Esophagus muscularis mucosa (tissue), 4 donors: ENCODE data around the gene CYP11A1. TPM values are rescaled to one million over a fixed set of nuclear protein-coding genes. Genes with fewer than 3 reads are reported as not detected.

Experiments used
- DNase-seq: peaks from one replicate; pipeline ENCODE4 v3.0.0-alpha.2; 2017; ENCODE audit errors: extremely low spot score
- H3K27ac ChIP-seq, 4 donors: fragments of 200-600 bp; sonication (generic); replicated peaks in 1 of 4; 1 replicate in 3 of 4; 2 replicates in 1 of 4; pipeline ENCODE4 v1.5.1; 2016 to 2019; ENCODE audit warnings: mild to moderate bottlenecking in 1 of 4
- H3K27me3 ChIP-seq, 4 donors: fragments of 200-600 bp; sonication (generic); one replicate each; pipeline versions ENCODE4 v1.5.1 to v1.6.0; 2016 to 2019
- H3K36me3 ChIP-seq, 4 donors: fragments of 200-600 bp; sonication (generic); one replicate each; pipeline ENCODE4 v1.5.1; 2016 to 2019
- H3K4me1 ChIP-seq, 4 donors: fragments of 200-600 bp; sonication (generic); one replicate each; pipeline ENCODE4 v1.5.1; 2016 to 2019
- H3K4me3 ChIP-seq, 4 donors: fragments of 200-600 bp; sonication (generic); 1 replicate in 2 of 4; 2 replicates in 2 of 4; pipeline ENCODE4 v1.5.1; 2016 to 2019; ENCODE audit warnings: mild to moderate bottlenecking in 4 of 4, moderate library complexity in 1 of 4
- H3K9me3 ChIP-seq, 4 donors: fragments of 200-600 bp; sonication (generic); 1 replicate in 3 of 4; 2 replicates in 1 of 4; pipeline ENCODE4 v1.5.1; 2016 to 2019
- EP300 ChIP-seq: sonication (generic); formaldehyde crosslinking; IDR thresholded peaks from one replicate; pipeline ENCODE4 v1.6.1; 2017; ENCODE audit warnings: antibody characterized with exemption
- POLR2A ChIP-seq: fragments of 450-650 bp; IDR thresholded peaks from one replicate; pipeline ENCODE4 v1.6.1; 2017; ENCODE audit warnings: antibody characterized with exemption, moderate library complexity, mild to moderate bottlenecking, low read depth
- POLR2AphosphoS5 ChIP-seq, 2 donors: sonication (generic); formaldehyde crosslinking; IDR thresholded peaks; one replicate each; pipeline ENCODE4 v1.6.1; 2017; ENCODE audit warnings: antibody characterized with exemption in 2 of 2
- WGBS: methylation state at CpG from one replicate; pipeline ENCODE4 v1.1.5; 2018; 5-methylcytosine and 5-hydroxymethylcytosine counted together
- intact Hi-C: fragments of 100-400 bp; cut with DNase I; formaldehyde crosslinking; loops from one replicate; pipeline ENCODE4 v1.15.1; 2023
- total RNA-seq, 4 donors: library from RNA; depleted of rRNA; stranded (reverse); fragments of >200 nt; gene quantifications; one replicate each; pipeline versions ENCODE4 v1.1.0 to v1.2.1, GENCODE V29; 2016
- TF ChIP-seq, protein P1 (sequence below), 3 experiments: fragments of 200-600 bp in 2 of 3; fragments of 450-650 bp in 1 of 3; sonication (generic) in 2 of 3; IDR thresholded peaks; one replicate each; pipeline ENCODE4 v1.5.1; 2017 to 2019; ENCODE audit warnings: antibody characterized with exemption in 3 of 3, mild to moderate bottlenecking in 2 of 3, moderate library complexity in 1 of 3

The CYP11A1 gene
- total RNA-seq, 4 donors from 2014 or later = 1.7 to 2.5 (median 1.8) TPM

DNA sequence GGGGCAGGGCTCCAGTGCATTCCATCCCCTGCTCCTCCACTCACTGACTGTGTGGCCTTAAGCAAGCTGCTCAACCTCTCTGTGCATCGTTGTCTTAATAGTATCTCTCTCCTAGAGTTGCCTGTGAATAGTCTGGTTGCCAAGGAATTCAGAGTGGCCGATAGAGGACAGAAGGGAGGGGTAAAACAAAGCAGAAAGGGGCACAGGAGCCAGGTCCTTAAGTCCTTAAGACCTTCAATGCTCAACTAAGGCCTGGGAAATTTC is 13.7 kb upstream of the CYP11A1 start:
- Histone ChIP-seq H3K9me3 (no peaks in the 10 kb centered on the region), H3K4me1 (peaks cover 0 to 19% (median 14%) of the 10 kb centered on the region in 4 donors), H3K27me3 (peaks cover 0 to 18% (median 0%) of the 10 kb centered on the region in 4 donors), H3K36me3 (no peaks in the 10 kb centered on the region), H3K4me3 (no peak overlapping the region), H3K27ac (no peak overlapping the region)
- intact Hi-C loops = no loop called here
- no peak for DNase-seq
- 89% methylated on average over 1 of the region's 2 CpGs for WGBS
- TF ChIP-seq EP300 = no peak
- TF ChIP-seq, protein P1, sequence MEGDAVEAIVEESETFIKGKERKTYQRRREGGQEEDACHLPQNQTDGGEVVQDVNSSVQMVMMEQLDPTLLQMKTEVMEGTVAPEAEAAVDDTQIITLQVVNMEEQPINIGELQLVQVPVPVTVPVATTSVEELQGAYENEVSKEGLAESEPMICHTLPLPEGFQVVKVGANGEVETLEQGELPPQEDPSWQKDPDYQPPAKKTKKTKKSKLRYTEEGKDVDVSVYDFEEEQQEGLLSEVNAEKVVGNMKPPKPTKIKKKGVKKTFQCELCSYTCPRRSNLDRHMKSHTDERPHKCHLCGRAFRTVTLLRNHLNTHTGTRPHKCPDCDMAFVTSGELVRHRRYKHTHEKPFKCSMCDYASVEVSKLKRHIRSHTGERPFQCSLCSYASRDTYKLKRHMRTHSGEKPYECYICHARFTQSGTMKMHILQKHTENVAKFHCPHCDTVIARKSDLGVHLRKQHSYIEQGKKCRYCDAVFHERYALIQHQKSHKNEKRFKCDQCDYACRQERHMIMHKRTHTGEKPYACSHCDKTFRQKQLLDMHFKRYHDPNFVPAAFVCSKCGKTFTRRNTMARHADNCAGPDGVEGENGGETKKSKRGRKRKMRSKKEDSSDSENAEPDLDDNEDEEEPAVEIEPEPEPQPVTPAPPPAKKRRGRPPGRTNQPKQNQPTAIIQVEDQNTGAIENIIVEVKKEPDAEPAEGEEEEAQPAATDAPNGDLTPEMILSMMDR (IDR thresholded peaks at IDR 0.05) = no peak
- no peak for TF ChIP-seq POLR2AphosphoS5 (IDR thresholded peaks at IDR 0.05)
- TF ChIP-seq POLR2A = no peak

DNA sequence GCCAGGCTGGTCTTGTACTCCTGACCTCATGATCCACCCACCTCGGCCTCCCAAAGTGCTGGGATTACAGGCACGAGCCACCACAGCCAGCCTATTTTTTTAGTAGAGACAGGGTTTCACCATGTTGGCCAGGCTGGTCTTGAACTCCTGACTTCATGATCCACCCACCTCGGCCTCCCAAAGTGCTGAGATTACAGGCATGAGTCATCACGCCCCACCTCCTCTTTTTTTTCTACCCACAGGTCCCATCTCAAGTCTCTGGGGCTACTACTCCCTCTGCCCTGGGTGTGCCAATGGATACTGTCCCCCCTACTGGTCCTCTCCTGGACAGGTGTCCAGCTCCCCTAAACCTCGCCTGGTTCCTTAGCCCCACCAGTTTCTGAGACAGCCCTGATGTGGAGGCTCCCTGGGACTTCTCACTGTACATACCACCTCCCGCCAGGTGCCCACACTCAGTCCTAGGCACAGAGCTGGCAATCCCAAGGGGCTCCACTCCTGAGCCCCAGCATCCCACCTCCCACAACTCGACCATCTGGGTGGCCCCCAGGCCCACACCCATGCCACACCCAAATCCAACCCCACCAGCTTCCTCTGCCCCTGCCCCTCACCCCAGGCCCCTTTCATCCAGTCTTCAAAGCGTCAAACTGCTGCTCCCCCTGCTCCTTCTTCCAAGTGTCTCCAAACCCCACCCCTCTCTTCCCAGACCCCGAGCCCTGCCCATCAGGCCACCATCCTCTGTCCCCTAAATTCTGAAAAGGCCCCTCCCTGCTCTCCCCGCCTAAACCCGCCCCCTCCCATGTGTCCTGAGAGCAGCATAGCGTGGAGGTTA is 13.1 kb upstream of the CYP11A1 start:
- H3K4me3 ChIP-seq = no peak overlapping the region
- H3K36me3 ChIP-seq = no peaks in the 10 kb centered on the region
- no peak for DNase-seq
- TF ChIP-seq POLR2A (no peak), EP300 (no peak), POLR2AphosphoS5 (IDR thresholded peaks at IDR 0.05) (no peak)
- TF ChIP-seq, protein P1 (IDR thresholded peaks at IDR 0.05) = no peak
- H3K27me3 ChIP-seq = peaks cover 0 to 18% (median 0%) of the 10 kb centered on the region in 4 donors
- no peaks in the 10 kb centered on the region for H3K9me3 ChIP-seq
- whole genome bisulfite sequencing = 77% methylated on average over 12 of the region's 12 CpGs
- intact Hi-C loops = no loop called here
- no peak overlapping the region for H3K27ac ChIP-seq
- H3K4me1 ChIP-seq = peaks cover 0 to 14% (median 10%) of the 10 kb centered on the region in 4 donors

DNA sequence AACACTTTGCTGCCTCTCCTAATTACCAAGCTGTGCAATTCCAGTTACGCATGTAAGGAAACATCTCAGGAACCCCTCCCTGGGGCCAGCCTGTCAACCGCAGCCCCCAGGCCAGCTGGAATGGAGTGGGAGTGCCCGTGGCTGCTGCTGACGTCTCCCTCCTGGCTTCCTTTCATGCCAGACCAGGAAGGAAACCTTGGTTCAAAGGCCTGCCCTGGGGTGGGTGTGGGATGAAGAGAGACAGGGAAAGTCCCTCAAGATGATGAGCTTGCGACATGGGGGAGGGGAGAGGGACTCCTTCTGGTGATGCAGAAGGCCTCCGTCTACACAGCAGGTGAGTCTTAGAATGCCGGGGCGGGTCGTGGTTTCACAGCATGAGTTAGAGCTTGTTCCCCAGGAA is 11.4 kb upstream of the CYP11A1 start:
- Histone ChIP-seq H3K4me3 (no peak overlapping the region), H3K36me3 (no peaks in the 10 kb centered on the region), H3K4me1 (peaks cover 9 to 23% (median 15%) of the 10 kb centered on the region in 4 donors), H3K9me3 (no peaks in the 10 kb centered on the region), H3K27ac (no peak overlapping the region), H3K27me3 (peaks cover 0 to 18% (median 0%) of the 10 kb centered on the region in 4 donors)
- intact Hi-C loops = loop anchor here (10.0 kb wide), 1 partner anchor 256 kb away; no protein-coding TSS in a partner anchor
- TF ChIP-seq, protein P1 (IDR thresholded peaks at IDR 0.05) = no peak
- TF ChIP-seq EP300 = no peak
- no peak for TF ChIP-seq POLR2A
- TF ChIP-seq POLR2AphosphoS5 (IDR thresholded peaks at IDR 0.05) = no peak
- DNase-seq = no peak
- 67% methylated on average over 7 of the region's 9 CpGs for WGBS

DNA sequence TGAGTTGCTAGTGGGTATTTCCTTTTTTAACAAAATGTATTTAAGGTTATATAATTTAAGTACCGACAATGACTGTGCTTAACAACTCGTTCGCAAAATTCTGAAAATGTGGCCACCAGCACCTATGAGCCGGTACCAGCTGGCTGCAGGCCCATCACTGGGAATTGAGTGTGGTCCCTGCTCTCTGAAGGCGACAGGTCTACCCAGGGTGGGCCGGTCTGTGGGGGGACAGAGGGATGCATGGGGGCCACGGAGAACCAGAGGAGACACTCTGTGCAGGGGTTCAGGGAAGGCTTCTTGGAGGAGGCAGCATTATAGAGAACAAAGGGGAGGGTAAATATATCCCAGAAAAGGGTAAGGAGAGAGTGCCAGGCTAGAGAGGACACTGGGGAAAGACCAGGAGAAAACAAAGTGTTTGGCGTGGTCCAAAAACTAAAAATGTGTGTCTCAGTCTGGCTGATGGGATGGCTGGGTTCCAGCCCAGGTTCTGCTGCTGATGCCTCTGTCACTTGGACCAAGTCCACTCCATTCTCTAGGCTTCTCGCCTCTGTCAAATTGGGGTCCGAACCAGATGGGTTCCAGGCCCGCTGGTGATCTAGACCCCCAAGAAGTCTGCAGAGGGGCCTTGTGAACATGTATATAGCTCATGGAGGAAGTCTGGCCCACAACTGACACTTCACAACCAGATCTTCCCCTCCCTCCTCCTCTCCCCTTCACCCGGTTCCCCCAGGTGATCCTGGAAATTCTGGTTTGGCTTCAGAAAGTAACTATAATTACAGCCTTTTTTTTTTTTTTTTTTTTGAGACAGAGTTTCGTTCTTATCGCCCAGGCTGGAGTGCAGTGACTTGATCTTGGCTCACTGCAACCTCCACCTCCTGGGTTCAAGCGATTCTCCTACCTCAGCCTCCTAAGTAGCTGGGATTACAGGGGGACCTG is 10.7 kb upstream of the CYP11A1 start:
- 85% methylated on average over 15 of the region's 15 CpGs for WGBS

More for the DNA sequence above, 10.7 kb upstream of the CYP11A1 start:
- H3K36me3 ChIP-seq = no peaks in the 10 kb centered on the region
- DNase-seq = no peak
- no peak overlapping the region for H3K27ac ChIP-seq
- H3K9me3 ChIP-seq = no peaks in the 10 kb centered on the region
- intact Hi-C loops = loop anchor here (10.0 kb wide), 1 partner anchor 257 kb away; no protein-coding TSS in a partner anchor
- H3K4me3 ChIP-seq = no peak overlapping the region
- peaks cover 0 to 18% (median 0%) of the 10 kb centered on the region in 4 donors for H3K27me3 ChIP-seq
- H3K4me1 ChIP-seq = peaks cover 9 to 29% (median 21%) of the 10 kb centered on the region in 4 donors
- TF ChIP-seq POLR2AphosphoS5 (IDR thresholded peaks at IDR 0.05) (no peak), EP300 (no peak), POLR2A (no peak)
- TF ChIP-seq, protein P1 (IDR thresholded peaks at IDR 0.05) = no peak
